CD4-positive, alpha-beta memory T cell (primary cell): ENCODE measurements around the gene MEGF6. TPM values are rescaled to one million over a fixed set of nuclear protein-coding genes. Genes with fewer than 3 reads are reported as not detected.

Experiments used
- CTCF ChIA-PET: fragments of 350-600 bp; sonication (Branson Sonifier 250); formaldehyde crosslinking; loops from one replicate; lab custom pipeline; 2021; ENCODE audit warnings: inconsistent platforms; ENCODE audit not compliant: partially characterized antibody; lab: Charles Lee
- POLR2A ChIA-PET: fragments of 350-600 bp; sonication (Branson Sonifier 250); formaldehyde crosslinking; loops from one replicate; lab custom pipeline; 2021; ENCODE audit not compliant: partially characterized antibody; lab: Charles Lee
- DNase-seq, 5 donors: peaks; one replicate each; pipeline versions ENCODE4 v3.0.0 to v3.0.0-alpha.2; 2020 to 2022; ENCODE audit warnings: mixed read lengths in 1 of 5
- H3K27ac ChIP-seq: one replicate; pipeline ENCODE4 v1.7.0; 2013; ENCODE audit warnings: low read depth, low read length
- H3K27me3 ChIP-seq: 2 replicates; pipeline ENCODE4 v1.7.0; 2013; ENCODE audit warnings: mild to moderate bottlenecking, low read length, moderate library complexity; ENCODE audit not compliant: insufficient read depth
- H3K36me3 ChIP-seq: 2 replicates; pipeline ENCODE4 v1.7.0; 2013; ENCODE audit warnings: mild to moderate bottlenecking, low read length, moderate library complexity; ENCODE audit not compliant: insufficient read depth
- H3K4me1 ChIP-seq: 2 replicates; pipeline ENCODE4 v1.7.0; 2013; ENCODE audit warnings: mild to moderate bottlenecking, low read length, moderate library complexity; ENCODE audit not compliant: insufficient read depth
- H3K4me3 ChIP-seq, 2 donors: one replicate each; pipeline ENCODE4 v1.7.0; 2013; ENCODE audit warnings: low read length in 2 of 2, mild to moderate bottlenecking in 1 of 2
- H3K9me3 ChIP-seq, 2 donors: one replicate each; pipeline ENCODE4 v1.7.0; 2013; ENCODE audit warnings: low read length in 2 of 2, control low read depth in 1 of 2; ENCODE audit not compliant: control insufficient read depth in 1 of 2
- H3K27ac Mint-ChIP-seq, 7 donors: one replicate each; pipeline ENCODE4 v1.8.0; 2020 to 2021; ENCODE audit warnings: mixed read lengths in 7 of 7, mild to moderate bottlenecking in 6 of 7, inconsistent platforms in 3 of 7, moderate library complexity in 3 of 7
- H3K27me3 Mint-ChIP-seq, 2 donors: one replicate each; pipeline ENCODE4 v1.8.0; 2020 to 2021; ENCODE audit warnings: mixed read lengths in 2 of 2
- H3K36me3 Mint-ChIP-seq, 2 donors: one replicate each; pipeline ENCODE4 v1.8.0; 2020 to 2021; ENCODE audit warnings: mixed read lengths in 2 of 2, inconsistent platforms in 1 of 2, mild to moderate bottlenecking in 1 of 2
- H3K4me1 Mint-ChIP-seq, 4 donors: one replicate each; pipeline ENCODE4 v1.8.0; 2020 to 2021; ENCODE audit warnings: mixed read lengths in 4 of 4, mild to moderate bottlenecking in 1 of 4
- H3K4me3 Mint-ChIP-seq, 8 donors: one replicate each; pipeline ENCODE4 v1.8.0; 2020 to 2021; ENCODE audit warnings: mixed read lengths in 8 of 8, mild to moderate bottlenecking in 7 of 8, moderate library complexity in 6 of 8, inconsistent platforms in 3 of 8
- H3K9me3 Mint-ChIP-seq, 8 donors: one replicate each; pipeline ENCODE4 v1.8.0; 2020 to 2021; ENCODE audit warnings: mixed read lengths in 8 of 8, mild to moderate bottlenecking in 5 of 8, inconsistent platforms in 3 of 8, moderate library complexity in 1 of 8
- intact Hi-C: fragments of 100-400 bp; cut with micrococcal nuclease; formaldehyde crosslinking; loops from one replicate; pipeline ENCODE4 v1.15.1; 2023
- polyA plus RNA-seq, 2 donors: library from polyadenylated mRNA; unstranded; fragments of 300-500 nt; fragmentation: Illumina TruSeq; gene quantifications; one replicate each; pipeline ENCODE4 v1.2.3, GENCODE V29; 2021
- total RNA-seq, 2 experiments: library from RNA; stranded (reverse); gene quantifications; one replicate each; pipeline ENCODE4 v1.2.3, GENCODE V29; 2021

MEGF6 gene, protein sequence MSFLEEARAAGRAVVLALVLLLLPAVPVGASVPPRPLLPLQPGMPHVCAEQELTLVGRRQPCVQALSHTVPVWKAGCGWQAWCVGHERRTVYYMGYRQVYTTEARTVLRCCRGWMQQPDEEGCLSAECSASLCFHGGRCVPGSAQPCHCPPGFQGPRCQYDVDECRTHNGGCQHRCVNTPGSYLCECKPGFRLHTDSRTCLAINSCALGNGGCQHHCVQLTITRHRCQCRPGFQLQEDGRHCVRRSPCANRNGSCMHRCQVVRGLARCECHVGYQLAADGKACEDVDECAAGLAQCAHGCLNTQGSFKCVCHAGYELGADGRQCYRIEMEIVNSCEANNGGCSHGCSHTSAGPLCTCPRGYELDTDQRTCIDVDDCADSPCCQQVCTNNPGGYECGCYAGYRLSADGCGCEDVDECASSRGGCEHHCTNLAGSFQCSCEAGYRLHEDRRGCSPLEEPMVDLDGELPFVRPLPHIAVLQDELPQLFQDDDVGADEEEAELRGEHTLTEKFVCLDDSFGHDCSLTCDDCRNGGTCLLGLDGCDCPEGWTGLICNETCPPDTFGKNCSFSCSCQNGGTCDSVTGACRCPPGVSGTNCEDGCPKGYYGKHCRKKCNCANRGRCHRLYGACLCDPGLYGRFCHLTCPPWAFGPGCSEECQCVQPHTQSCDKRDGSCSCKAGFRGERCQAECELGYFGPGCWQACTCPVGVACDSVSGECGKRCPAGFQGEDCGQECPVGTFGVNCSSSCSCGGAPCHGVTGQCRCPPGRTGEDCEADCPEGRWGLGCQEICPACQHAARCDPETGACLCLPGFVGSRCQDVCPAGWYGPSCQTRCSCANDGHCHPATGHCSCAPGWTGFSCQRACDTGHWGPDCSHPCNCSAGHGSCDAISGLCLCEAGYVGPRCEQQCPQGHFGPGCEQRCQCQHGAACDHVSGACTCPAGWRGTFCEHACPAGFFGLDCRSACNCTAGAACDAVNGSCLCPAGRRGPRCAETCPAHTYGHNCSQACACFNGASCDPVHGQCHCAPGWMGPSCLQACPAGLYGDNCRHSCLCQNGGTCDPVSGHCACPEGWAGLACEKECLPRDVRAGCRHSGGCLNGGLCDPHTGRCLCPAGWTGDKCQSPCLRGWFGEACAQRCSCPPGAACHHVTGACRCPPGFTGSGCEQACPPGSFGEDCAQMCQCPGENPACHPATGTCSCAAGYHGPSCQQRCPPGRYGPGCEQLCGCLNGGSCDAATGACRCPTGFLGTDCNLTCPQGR (N-terminal part only)
- total RNA-seq (100 to 1,000 TPM; 167 to 168 TPM), polyA plus RNA-seq (1 to 10 TPM; 2.4 to 7.1 TPM)

DNA sequence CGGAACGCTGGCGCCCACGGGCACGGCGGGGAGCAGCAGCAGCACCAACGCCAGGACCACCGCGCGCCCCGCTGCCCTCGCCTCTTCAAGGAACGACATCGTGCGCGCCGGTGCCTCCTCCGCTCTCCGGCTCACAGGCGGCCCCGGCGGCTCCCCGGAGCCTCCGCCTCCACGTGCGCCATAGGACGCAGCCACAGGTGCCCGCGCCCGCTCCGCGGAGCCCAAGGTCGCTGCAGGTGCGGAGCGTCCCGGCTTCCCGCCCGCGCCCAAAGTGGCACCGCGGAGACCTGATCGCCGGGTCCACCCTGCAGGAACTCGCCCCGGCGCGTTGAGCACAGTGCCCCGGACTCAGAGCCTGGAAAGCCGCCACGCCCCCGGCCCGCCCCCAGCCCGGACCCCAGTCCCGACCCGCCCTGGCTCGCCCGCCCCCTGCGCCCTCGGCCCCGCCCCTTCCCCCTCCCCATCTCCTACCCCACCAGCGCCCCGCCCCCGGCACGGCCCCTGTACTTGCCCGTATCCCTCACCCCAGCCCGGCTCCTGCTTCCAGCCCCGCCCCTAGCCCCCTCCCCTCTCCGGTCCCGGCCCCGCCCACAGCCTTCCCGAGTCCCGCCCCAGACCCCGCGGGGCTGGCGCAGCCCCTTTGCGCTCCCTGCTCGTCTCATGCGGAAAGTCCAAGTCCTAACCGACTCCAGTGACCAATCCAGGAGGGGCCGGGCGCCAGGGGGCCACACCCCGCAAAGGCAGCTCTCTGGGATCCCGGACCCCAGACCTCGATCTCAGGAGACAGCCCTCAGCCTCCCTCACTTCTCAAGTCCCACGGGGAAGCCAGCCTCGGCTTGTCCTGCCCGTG lies at the start of gene MEGF6:
Gene MEGF6, minus strand, starts transcription at position 339 of the 850 bp plus-strand sequence. Its CDS starts 240 bp downstream, at position 99.
- Mint-ChIP-seq H3K27me3 (peaks cover 9 to 13% of the 10 kb centered on the region in 2 donors), H3K4me1 (peaks cover 2 to 18% (median 5%) of the 10 kb centered on the region in 4 donors), H3K27ac (peak within 1 kb of the TSS in 2 of 7 donors; percentile 18 to 25), H3K4me3 (peak within 1 kb of the TSS; percentile 39 to 87 (median 77)), H3K36me3 (no peaks in the 10 kb centered on the region), H3K9me3 (peaks cover 0 to 1% (median 0%) of the 10 kb centered on the region in 8 donors)
- ChIA-PET CTCF (no interaction called here), POLR2A (interaction anchor here (2.2 kb wide), 1 partner anchor 13 kb away, joined by 7 read pairs; no protein-coding TSS in a partner anchor)
- peaks cover 15% of the 10 kb centered on the region for H3K4me1 ChIP-seq
- no peaks in the 10 kb centered on the region for H3K36me3 ChIP-seq
- H3K27ac ChIP-seq = no peak within 1 kb of the TSS
- no peak within 1 kb of the TSS for H3K4me3 ChIP-seq
- H3K27me3 ChIP-seq = peaks cover 5% of the 10 kb centered on the region
- H3K9me3 ChIP-seq = no peaks in the 10 kb centered on the region
- intact Hi-C loops = loop anchor here (1.0 kb wide), 1 partner anchor 14 kb away; no protein-coding TSS in a partner anchor
- peak in 4 of 5 donors; percentile 20 to 60 (median 26) for DNase-seq

DNA sequence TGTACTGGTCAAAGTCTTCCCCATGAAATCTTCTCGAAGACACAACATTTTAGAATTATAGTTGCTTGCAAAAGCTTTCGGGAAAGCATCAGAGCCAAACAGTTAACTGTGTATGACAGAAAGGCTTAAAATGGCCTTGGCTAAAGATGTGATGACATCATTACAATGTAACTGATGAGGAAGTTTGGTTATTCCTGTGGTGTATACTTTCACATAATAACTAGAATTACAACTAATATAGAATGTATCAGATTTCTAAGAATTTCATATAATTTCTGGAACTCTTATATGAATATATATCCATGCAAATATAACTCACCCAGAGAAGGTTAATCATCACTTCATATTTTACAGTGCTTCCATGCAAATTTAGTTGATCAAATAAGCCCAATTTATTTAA lies 49.4 kb upstream of the MEGF6 start:
- Histone ChIP-seq H3K27ac (no peak overlapping the region), H3K4me1 (no peaks in the 10 kb centered on the region), H3K36me3 (no peaks in the 10 kb centered on the region), H3K9me3 (no peaks in the 10 kb centered on the region), H3K4me3 (no peak overlapping the region), H3K27me3 (peaks cover 3% of the 10 kb centered on the region)
- POLR2A ChIA-PET = no interaction called here
- Mint-ChIP-seq H3K27ac (no peak overlapping the region), H3K4me3 (no peak overlapping the region), H3K36me3 (no peaks in the 10 kb centered on the region), H3K4me1 (peaks cover 0 to 1% (median 0%) of the 10 kb centered on the region in 4 donors), H3K9me3 (no peaks in the 10 kb centered on the region), H3K27me3 (peaks cover 12 to 16% of the 10 kb centered on the region in 2 donors)
- DNase-seq = no peak
- intact Hi-C loops = no loop called here
- CTCF ChIA-PET = no interaction called here

DNA sequence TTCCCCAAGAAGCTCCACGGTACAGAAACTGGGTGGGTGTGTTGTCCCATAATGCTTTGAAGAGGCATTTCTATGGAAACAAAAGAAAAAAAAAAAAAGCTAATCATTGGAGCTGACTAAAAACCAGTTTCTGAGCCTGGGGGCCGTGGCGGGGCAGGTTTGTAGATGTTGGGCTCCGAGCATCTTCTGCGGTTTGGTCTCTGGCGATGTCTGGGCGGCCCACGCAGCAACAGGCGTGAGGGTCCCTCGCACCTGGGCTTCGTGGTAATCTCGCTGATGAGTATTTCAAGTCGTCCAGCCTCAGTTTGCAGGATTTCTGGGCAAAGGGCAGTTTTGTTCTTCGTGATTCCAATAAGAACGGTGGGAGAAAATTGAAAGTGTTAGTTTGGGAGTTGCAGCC lies 47.8 kb upstream of the MEGF6 start:
- ChIA-PET POLR2A (no interaction called here), CTCF (no interaction called here)
- H3K27me3 Mint-ChIP-seq = peaks cover 22 to 28% of the 10 kb centered on the region in 2 donors
- H3K36me3 Mint-ChIP-seq = no peaks in the 10 kb centered on the region
- intact Hi-C loops = no loop called here
- H3K27ac ChIP-seq = no peak overlapping the region
- no peak for DNase-seq
- no peaks in the 10 kb centered on the region for H3K9me3 Mint-ChIP-seq
- H3K4me3 Mint-ChIP-seq = no peak overlapping the region
- H3K27ac Mint-ChIP-seq = no peak overlapping the region
- H3K4me3 ChIP-seq = no peak overlapping the region
- H3K4me1 Mint-ChIP-seq = peaks cover 0 to 1% (median 0%) of the 10 kb centered on the region in 4 donors
- H3K36me3 ChIP-seq = no peaks in the 10 kb centered on the region
- H3K4me1 ChIP-seq = no peaks in the 10 kb centered on the region
- no peaks in the 10 kb centered on the region for H3K9me3 ChIP-seq
- peaks cover 3% of the 10 kb centered on the region for H3K27me3 ChIP-seq

DNA sequence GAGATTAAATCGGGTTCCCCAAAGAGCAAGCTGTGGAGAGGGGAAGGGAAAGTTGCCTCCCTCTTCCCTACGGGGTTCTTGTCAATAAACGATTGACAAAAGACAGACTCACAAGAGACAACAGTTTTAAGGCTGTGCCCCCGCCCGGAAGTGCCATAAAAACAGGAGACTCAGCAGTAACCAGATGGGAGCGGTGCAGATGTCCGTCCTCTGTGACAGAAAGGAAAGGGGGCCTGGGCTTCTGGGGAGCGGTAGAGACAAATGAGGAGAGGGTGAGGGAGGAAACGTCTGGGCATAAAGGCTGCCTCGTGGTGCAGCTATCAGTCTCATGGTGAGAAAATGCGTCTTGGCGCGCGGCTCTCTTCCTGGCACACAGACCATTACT lies 46.9 kb upstream of the MEGF6 start:
- Histone ChIP-seq H3K4me3 (no peak overlapping the region), H3K4me1 (no peaks in the 10 kb centered on the region), H3K36me3 (no peaks in the 10 kb centered on the region), H3K9me3 (no peaks in the 10 kb centered on the region), H3K27ac (no peak overlapping the region), H3K27me3 (peaks cover 3% of the 10 kb centered on the region)
- Mint-ChIP-seq H3K27me3 (peaks cover 30 to 36% of the 10 kb centered on the region in 2 donors), H3K4me1 (peaks cover 0 to 5% (median under 1%) of the 10 kb centered on the region in 4 donors), H3K9me3 (no peaks in the 10 kb centered on the region), H3K27ac (no peak overlapping the region), H3K36me3 (no peaks in the 10 kb centered on the region), H3K4me3 (no peak overlapping the region)
- CTCF ChIA-PET = no interaction called here
- intact Hi-C loops = no loop called here
- POLR2A ChIA-PET = no interaction called here
- no peak for DNase-seq

DNA sequence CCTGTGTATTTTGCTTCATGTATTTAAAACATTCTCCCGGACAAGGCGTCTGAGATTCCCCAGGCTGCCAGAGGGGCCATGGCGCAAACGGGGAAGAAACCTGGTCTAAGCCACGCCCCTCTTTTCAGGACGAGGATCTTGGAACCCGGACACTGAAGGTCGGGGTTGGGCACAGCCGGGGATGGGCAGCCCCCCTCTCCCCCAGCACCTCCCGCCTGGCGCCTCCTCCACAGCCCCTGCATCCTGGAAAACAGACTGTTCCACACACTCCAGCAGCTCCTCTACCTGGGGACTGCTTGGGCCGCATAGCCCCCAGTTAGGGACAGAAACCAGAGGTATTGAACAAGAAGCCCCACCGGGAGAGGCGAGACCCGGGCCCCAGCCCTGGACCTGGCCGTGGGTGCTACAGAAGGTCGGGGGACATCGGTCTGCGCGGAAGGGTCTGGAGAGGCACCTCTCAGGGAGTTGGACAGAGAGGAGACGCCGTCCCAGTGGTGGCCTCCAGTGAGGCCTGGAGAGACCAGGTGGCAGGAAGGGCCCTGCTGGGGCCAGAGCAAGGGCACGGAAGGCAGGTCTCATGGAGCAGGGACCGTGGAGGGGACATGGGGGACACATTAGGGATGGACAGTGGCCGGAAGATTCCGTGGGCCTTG lies 46.4 kb upstream of the MEGF6 start:
- Histone ChIP-seq H3K27ac (no peak overlapping the region), H3K4me3 (no peak overlapping the region), H3K36me3 (no peaks in the 10 kb centered on the region), H3K27me3 (peaks cover 3% of the 10 kb centered on the region), H3K9me3 (no peaks in the 10 kb centered on the region), H3K4me1 (no peaks in the 10 kb centered on the region)
- intact Hi-C loops = no loop called here
- CTCF ChIA-PET = no interaction called here
- POLR2A ChIA-PET = no interaction called here
- Mint-ChIP-seq H3K9me3 (no peaks in the 10 kb centered on the region), H3K27ac (no peak overlapping the region), H3K36me3 (no peaks in the 10 kb centered on the region), H3K4me1 (peaks cover 0 to 6% (median under 1%) of the 10 kb centered on the region in 4 donors), H3K4me3 (no peak overlapping the region), H3K27me3 (peaks cover 32 to 33% of the 10 kb centered on the region in 2 donors)
- no peak for DNase-seq

DNA sequence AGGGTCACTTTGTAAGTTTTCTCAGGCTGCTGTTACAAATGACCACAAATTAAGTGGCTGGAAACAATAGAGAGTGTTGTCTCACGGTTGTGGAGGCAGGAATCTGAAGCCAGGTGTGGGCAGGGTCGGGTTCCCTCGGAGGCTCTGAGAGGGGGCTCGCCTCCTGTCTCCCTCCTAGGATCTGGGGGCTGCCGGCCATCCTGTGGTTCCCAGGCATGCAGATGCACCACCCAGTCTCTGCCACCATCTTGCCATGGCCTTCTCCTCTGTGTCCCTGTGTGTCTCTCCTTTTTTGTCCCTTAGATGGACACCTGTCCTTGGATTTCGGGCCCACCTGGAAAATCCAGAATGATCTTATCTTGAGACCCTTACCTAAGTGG lies 45.8 kb upstream of the MEGF6 start:
- Histone ChIP-seq H3K9me3 (no peaks in the 10 kb centered on the region), H3K27me3 (peaks cover 3% of the 10 kb centered on the region), H3K27ac (no peak overlapping the region), H3K4me1 (no peaks in the 10 kb centered on the region), H3K36me3 (no peaks in the 10 kb centered on the region), H3K4me3 (no peak overlapping the region)
- H3K4me1 Mint-ChIP-seq = peaks cover 0 to 6% (median under 1%) of the 10 kb centered on the region in 4 donors
- H3K4me3 Mint-ChIP-seq = peak overlapping the region in 1 of 8 donors; percentile 4
- H3K9me3 Mint-ChIP-seq = no peaks in the 10 kb centered on the region
- no peak overlapping the region for H3K27ac Mint-ChIP-seq
- no peak for DNase-seq
- H3K36me3 Mint-ChIP-seq = no peaks in the 10 kb centered on the region
- intact Hi-C loops = no loop called here
- POLR2A ChIA-PET = no interaction called here
- CTCF ChIA-PET = no interaction called here
- peaks cover 30 to 33% of the 10 kb centered on the region in 2 donors for H3K27me3 Mint-ChIP-seq
